CD4-positive, alpha-beta T cell (primary cell): ENCODE data around the gene NANOS3. TPM values are rescaled to one million over a fixed set of nuclear protein-coding genes. Genes with fewer than 3 reads are reported as not detected.

Source experiments
- ATAC-seq: fragments of 200-7000 bp; cut with Tn5 transposase; one replicate; pipeline ENCODE4 v1.10.0; 2022; ENCODE audit warnings: mild to moderate bottlenecking; ENCODE audit not compliant: poor library complexity
- CTCF ChIA-PET: fragments of 350-600 bp; sonication (Branson Sonifier 250); formaldehyde crosslinking; loops from one replicate; lab custom pipeline; 2021; ENCODE audit warnings: antibody characterized with exemption, inconsistent platforms; lab: Charles Lee
- POLR2A ChIA-PET: fragments of 350-600 bp; sonication (Branson Sonifier 250); formaldehyde crosslinking; loops from one replicate; lab custom pipeline; 2021; ENCODE audit warnings: antibody characterized with exemption, inconsistent platforms; lab: Charles Lee
- DNase-seq, 14 experiments: peaks; one replicate each; pipeline ENCODE4 v3.0.0-alpha.2; 2013 to 2020; ENCODE audit warnings: mixed read lengths in 2 of 14
- H3K27ac ChIP-seq, 2 donors: one replicate each; pipeline versions ENCODE4 v1.5.1 to v1.7.0; 2013; ENCODE audit warnings: low read length in 2 of 2, low read depth in 1 of 2, mild to moderate bottlenecking in 1 of 2
- H3K27me3 ChIP-seq, 2 experiments: 1 replicate in 1 of 2; 2 replicates in 1 of 2; pipeline versions ENCODE4 v1.6.1 to v1.7.0; 2013; ENCODE audit warnings: low read length in 2 of 2, control low read depth in 1 of 2, mild to moderate bottlenecking in 1 of 2, moderate library complexity in 1 of 2; ENCODE audit not compliant: insufficient read depth in 2 of 2, control insufficient read depth in 1 of 2
- H3K36me3 ChIP-seq: one replicate; pipeline ENCODE4 v1.6.1; 2013; ENCODE audit warnings: low read length, control low read depth; ENCODE audit not compliant: insufficient read depth
- H3K4me1 ChIP-seq: one replicate; pipeline ENCODE4 v1.6.1; 2013; ENCODE audit warnings: low read length, control low read depth; ENCODE audit not compliant: insufficient read depth
- H3K4me3 ChIP-seq: one replicate; pipeline ENCODE4 v1.5.1; 2013; ENCODE audit warnings: mild to moderate bottlenecking, low read length, moderate library complexity
- H3K9me3 ChIP-seq, 2 experiments: 1 replicate in 1 of 2; 2 replicates in 1 of 2; pipeline versions ENCODE4 v1.6.1 to v1.7.0; 2013; ENCODE audit warnings: low read length in 2 of 2, mild to moderate bottlenecking in 2 of 2, control low read depth in 1 of 2, moderate library complexity in 1 of 2; ENCODE audit not compliant: control insufficient read depth in 1 of 2, insufficient read depth in 1 of 2
- H3K27ac Mint-ChIP-seq: one replicate; pipeline ENCODE4 v1.8.0; 2020; ENCODE audit warnings: mixed read lengths
- H3K27me3 Mint-ChIP-seq: one replicate; pipeline ENCODE4 v1.8.0; 2021; ENCODE audit warnings: mixed read lengths
- H3K36me3 Mint-ChIP-seq: one replicate; pipeline ENCODE4 v1.8.0; 2021; ENCODE audit warnings: low read depth, mixed read lengths
- H3K4me1 Mint-ChIP-seq: one replicate; pipeline ENCODE4 v1.8.0; 2021; ENCODE audit warnings: low read depth, mixed read lengths
- H3K4me3 Mint-ChIP-seq: one replicate; pipeline ENCODE4 v1.8.0; 2020; ENCODE audit warnings: mild to moderate bottlenecking, mixed read lengths
- H3K9me3 Mint-ChIP-seq: one replicate; pipeline ENCODE4 v1.8.0; 2020; ENCODE audit warnings: mixed read lengths
- intact Hi-C, 2 experiments: fragments of 100-400 bp; cut with DNase I in 1 of 2; cut with micrococcal nuclease in 1 of 2; formaldehyde crosslinking; loops; one replicate each; pipeline versions ENCODE4 v1.15.1 to v1.9.0; 2023 to 2025; cut with DNase I, micrococcal nuclease
- total RNA-seq, 174 experiments: library from RNA in 2 of 174; stranded (reverse) in 2 of 174; gene quantifications; one replicate each; pipeline ENCODE4 v1.2.3 and lab custom pipeline; 2021 to 2026
- TF ChIP-seq, protein P1 (sequence below): fragments of 200-600 bp; IDR thresholded peaks from one replicate; pipeline ENCODE4 v1.8.0; 2022; ENCODE audit warnings: antibody characterized with exemption, mild to moderate bottlenecking

The NANOS3 gene
- total RNA-seq, 2 experiments from 2014 or later = 0.87 TPM; not detected in 1

DNA sequence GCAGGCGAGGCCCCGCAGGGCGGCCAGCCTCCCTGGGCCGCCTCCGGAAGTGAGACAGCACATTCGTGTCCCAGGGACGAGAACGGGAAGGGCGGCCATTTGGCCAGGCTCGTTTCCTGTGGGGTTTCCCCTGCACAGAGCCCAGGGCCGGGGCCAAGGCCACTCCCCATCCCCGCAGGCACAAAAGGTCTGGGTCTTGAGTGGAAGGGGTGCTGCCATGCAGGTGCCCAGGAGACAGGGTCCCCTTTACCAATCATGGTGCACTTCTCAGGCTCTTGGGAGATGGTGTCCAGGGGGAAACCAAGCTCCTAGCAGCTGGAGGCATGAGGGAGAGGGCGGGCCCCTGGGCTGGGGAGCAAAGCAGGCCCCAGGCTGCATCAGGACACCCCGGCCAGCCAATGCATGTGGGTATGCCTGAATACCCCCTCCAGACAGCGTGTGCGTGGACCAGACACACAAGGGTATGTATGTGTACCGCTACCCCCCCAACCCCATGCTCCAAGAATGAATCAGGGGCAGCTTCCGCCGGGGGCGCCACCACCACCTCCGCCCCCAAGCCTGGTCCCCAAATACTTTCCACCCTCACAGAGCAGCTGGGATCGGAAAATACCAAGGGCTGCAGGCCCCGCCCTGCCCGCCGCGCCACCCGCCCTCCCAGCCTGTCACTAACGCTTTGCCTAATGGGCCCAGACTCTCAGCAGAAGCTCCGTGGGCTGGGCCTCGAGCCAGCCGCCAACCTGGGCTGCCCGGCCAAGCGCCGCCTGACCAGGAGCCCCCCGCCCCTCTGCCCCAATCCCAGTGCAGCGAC is 37.6 kb upstream of the NANOS3 start:
- ATAC-seq (peak; percentile 51), DNase-seq (peak in 13 of 14 experiments; percentile 60 to 90 (median 78))
- intact Hi-C loops = loop anchor here in 1 of 2 experiments (2.0 kb wide), 1 partner anchor 51 kb away; no protein-coding TSS in a partner anchor
- Mint-ChIP-seq H3K27me3 (no peaks in the 10 kb centered on the region), H3K36me3 (peaks cover 10% of the 10 kb centered on the region), H3K4me3 (peak overlapping the region; percentile 86), H3K27ac (peak overlapping the region; percentile 99), H3K4me1 (peaks cover 69% of the 10 kb centered on the region), H3K9me3 (no peaks in the 10 kb centered on the region)
- peak overlapping the region; percentile 73 for H3K4me3 ChIP-seq
- peak overlapping the region; percentile 89 to 97 for H3K27ac ChIP-seq
- H3K27me3 ChIP-seq = no peaks in the 10 kb centered on the region
- TF ChIP-seq, protein P1, sequence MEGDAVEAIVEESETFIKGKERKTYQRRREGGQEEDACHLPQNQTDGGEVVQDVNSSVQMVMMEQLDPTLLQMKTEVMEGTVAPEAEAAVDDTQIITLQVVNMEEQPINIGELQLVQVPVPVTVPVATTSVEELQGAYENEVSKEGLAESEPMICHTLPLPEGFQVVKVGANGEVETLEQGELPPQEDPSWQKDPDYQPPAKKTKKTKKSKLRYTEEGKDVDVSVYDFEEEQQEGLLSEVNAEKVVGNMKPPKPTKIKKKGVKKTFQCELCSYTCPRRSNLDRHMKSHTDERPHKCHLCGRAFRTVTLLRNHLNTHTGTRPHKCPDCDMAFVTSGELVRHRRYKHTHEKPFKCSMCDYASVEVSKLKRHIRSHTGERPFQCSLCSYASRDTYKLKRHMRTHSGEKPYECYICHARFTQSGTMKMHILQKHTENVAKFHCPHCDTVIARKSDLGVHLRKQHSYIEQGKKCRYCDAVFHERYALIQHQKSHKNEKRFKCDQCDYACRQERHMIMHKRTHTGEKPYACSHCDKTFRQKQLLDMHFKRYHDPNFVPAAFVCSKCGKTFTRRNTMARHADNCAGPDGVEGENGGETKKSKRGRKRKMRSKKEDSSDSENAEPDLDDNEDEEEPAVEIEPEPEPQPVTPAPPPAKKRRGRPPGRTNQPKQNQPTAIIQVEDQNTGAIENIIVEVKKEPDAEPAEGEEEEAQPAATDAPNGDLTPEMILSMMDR = no peak
- peaks cover 21% of the 10 kb centered on the region for H3K36me3 ChIP-seq
- peaks cover 93% of the 10 kb centered on the region for H3K4me1 ChIP-seq
- ChIA-PET CTCF (interaction anchor here (4.4 kb wide), 1 partner anchor 23 kb away, joined by 40 read pairs; no protein-coding TSS in a partner anchor), POLR2A (interaction anchor here (1.1 to 2.5 kb wide), 6 partner anchors 8 to 65 kb away, joined by 4 to 10 read pairs (median 7); partner anchors contain the start of genes C19orf53 and ZSWIM4)
- no peaks in the 10 kb centered on the region for H3K9me3 ChIP-seq

DNA sequence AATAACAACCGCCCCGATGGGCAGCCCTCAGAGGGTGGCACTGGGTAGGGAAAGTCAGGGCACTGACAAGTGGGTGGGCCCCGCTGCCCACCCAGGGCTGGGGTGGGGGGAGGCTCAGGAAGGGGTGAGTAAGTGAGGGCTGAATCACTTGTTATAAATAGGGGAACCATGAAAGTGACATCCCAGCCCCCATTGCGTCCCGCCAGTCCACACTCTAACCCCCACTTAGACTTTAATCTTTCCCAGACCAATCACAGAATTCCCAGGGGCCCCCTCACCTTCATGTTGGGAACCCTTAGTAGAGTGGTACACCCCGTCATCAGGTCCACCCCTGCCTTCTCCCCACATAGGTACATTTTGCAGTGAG is 37.0 kb upstream of the NANOS3 start:
- POLR2A ChIA-PET = interaction anchor here (1.1 to 2.5 kb wide), 6 partner anchors 8 to 65 kb away, joined by 4 to 10 read pairs (median 7); partner anchors contain the start of genes C19orf53 and ZSWIM4
- no peaks in the 10 kb centered on the region for H3K27me3 ChIP-seq
- Mint-ChIP-seq H3K36me3 (peaks cover 7% of the 10 kb centered on the region), H3K4me1 (peaks cover 71% of the 10 kb centered on the region), H3K27me3 (no peaks in the 10 kb centered on the region), H3K4me3 (peak overlapping the region; percentile 93), H3K9me3 (no peaks in the 10 kb centered on the region), H3K27ac (peak overlapping the region; percentile 99)
- no peak for ATAC-seq
- intact Hi-C loops = loop anchor here (2.0 to 10.0 kb wide), 2 partner anchors 51 to 685 kb away; partner anchors contain the start of genes IER2 (in 1 of the 2) and STX10 (in 1 of the 2)
- CTCF ChIA-PET = interaction anchor here (4.4 kb wide), 1 partner anchor 23 kb away, joined by 40 read pairs; no protein-coding TSS in a partner anchor
- peaks cover 16% of the 10 kb centered on the region for H3K36me3 ChIP-seq
- H3K4me3 ChIP-seq = peak overlapping the region; percentile 73
- peak overlapping the region; percentile 89 to 97 for H3K27ac ChIP-seq
- TF ChIP-seq, protein P1 = no peak
- H3K4me1 ChIP-seq = peaks cover 93% of the 10 kb centered on the region
- DNase-seq = no peak
- H3K9me3 ChIP-seq = no peaks in the 10 kb centered on the region

DNA sequence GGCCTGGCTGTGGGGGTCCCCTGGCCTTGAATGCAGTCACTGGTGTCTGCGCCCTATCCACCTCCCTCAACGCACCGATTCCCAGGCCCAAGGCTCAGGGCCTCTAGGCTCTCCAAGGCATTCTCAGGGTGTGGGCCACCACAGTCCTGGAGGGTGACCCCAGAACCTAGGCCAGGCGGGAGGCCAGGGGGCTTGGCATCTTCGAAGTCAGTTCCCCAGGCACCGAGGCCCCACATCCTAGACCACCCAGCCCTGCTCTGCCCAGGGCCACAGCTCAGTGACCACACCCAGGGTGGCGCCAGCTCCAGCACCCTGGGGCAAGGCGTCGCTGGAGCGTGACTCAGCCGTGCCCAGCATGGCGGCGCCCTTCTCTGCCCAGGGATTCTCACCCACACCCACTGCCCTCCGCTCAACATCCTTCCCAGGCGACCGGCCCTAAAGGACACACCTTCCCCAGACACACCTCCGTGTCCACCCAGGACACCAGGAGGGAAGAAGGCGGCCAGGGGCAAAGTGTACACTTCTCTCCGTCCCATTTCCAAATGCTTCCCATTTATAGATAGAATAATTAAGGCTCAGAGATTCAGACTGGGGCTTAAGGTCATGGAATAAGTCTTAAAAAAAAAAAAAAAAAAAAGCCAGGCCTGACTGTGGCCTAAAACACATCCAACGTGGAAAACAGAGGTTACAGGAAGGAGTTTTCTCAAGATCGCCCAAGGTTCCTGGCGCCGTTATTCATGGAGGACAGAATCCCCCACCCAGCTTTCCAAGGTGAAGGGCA is 36.4 kb upstream of the NANOS3 start:
- peaks cover 76% of the 10 kb centered on the region for H3K4me1 Mint-ChIP-seq
- POLR2A ChIA-PET = interaction anchor here (1.1 to 2.5 kb wide), 5 partner anchors 21 to 66 kb away, joined by 4 to 10 read pairs (median 7); partner anchors contain the start of genes C19orf53 and ZSWIM4
- CTCF ChIA-PET = interaction anchor here (4.4 kb wide), 1 partner anchor 22 kb away, joined by 40 read pairs; no protein-coding TSS in a partner anchor
- H3K27me3 Mint-ChIP-seq = no peaks in the 10 kb centered on the region
- Histone ChIP-seq H3K4me3 (peak overlapping the region; percentile 73), H3K27ac (peak overlapping the region; percentile 89 to 97), H3K4me1 (peaks cover 93% of the 10 kb centered on the region), H3K9me3 (no peaks in the 10 kb centered on the region), H3K36me3 (peaks cover 16% of the 10 kb centered on the region), H3K27me3 (no peaks in the 10 kb centered on the region)
- H3K27ac Mint-ChIP-seq = peak overlapping the region; percentile 99
- peaks cover 7% of the 10 kb centered on the region for H3K36me3 Mint-ChIP-seq
- intact Hi-C loops = loop anchor here in 1 of 2 experiments (10.0 kb wide), 1 partner anchor 686 kb away; the partner anchor contains the start of genes IER2 and STX10
- no peaks in the 10 kb centered on the region for H3K9me3 Mint-ChIP-seq
- TF ChIP-seq, protein P1 = no peak
- peak overlapping the region; percentile 93 for H3K4me3 Mint-ChIP-seq
- DNase-seq (peak in 6 of 14 experiments; percentile 49 to 79 (median 68)), ATAC-seq (no peak)
